DND-41 (cell line): ENCODE measurements around the gene REM2.

Source experiments
- ATAC-seq: fragments of 200-7000 bp; cut with Tn5 transposase; 3 replicates; pipeline ENCODE4 v1.9.1; 2021; ENCODE audit warnings: low read depth; ENCODE audit not compliant: insufficient read depth
- DNase-seq: peaks from one replicate; pipeline ENCODE4 v3.0.0-alpha.2; 2020
- H2AFZ ChIP-seq: 2 replicates; pipeline ENCODE4 v1.6.0; 2012; ENCODE audit warnings: low read depth, low read length
- H3K27ac ChIP-seq: 2 replicates; pipeline ENCODE4 v1.5.1; 2012; ENCODE audit warnings: low read length, inconsistent platforms
- H3K27me3 ChIP-seq: fragments of 200-600 bp; sonication (generic); 2 replicates; pipeline ENCODE4 v1.6.0; 2012; ENCODE audit warnings: low read length, mild to moderate bottlenecking, inconsistent platforms; ENCODE audit not compliant: insufficient read depth, poor library complexity
- H3K36me3 ChIP-seq: 2 replicates; pipeline ENCODE4 v1.5.1; 2012; ENCODE audit warnings: low read length, inconsistent platforms; ENCODE audit not compliant: insufficient read depth
- H3K4me1 ChIP-seq: 2 replicates; pipeline ENCODE4 v1.5.1; 2012; ENCODE audit warnings: mild to moderate bottlenecking, low read length; ENCODE audit not compliant: insufficient read depth
- H3K4me2 ChIP-seq: 2 replicates; pipeline ENCODE4 v1.6.0; 2012; ENCODE audit warnings: mild to moderate bottlenecking, moderate library complexity, low read length, inconsistent platforms; ENCODE audit not compliant: insufficient read depth
- H3K4me3 ChIP-seq, 2 experiments: fragments of 200-600 bp in 1 of 2; shearing (Covaris generic) in 1 of 2; 2 replicates each; pipeline ENCODE4 v1.5.1; 2012 to 2016; ENCODE audit warnings: inconsistent platforms in 2 of 2, low read length in 2 of 2, mild to moderate bottlenecking in 2 of 2, low read depth in 1 of 2, moderate library complexity in 1 of 2
- H3K79me2 ChIP-seq: 2 replicates; pipeline ENCODE4 v1.6.0; 2012; ENCODE audit warnings: low read length, inconsistent platforms; ENCODE audit not compliant: insufficient read depth
- H3K9ac ChIP-seq: 2 replicates; pipeline ENCODE4 v1.6.0; 2012; ENCODE audit warnings: low read depth, mild to moderate bottlenecking, inconsistent platforms, low read length, moderate library complexity
- H3K9me3 ChIP-seq: 2 replicates; pipeline ENCODE4 v1.5.1; 2012; ENCODE audit warnings: low read length, moderate library complexity, mild to moderate bottlenecking, inconsistent platforms; ENCODE audit not compliant: insufficient read depth, severe bottlenecking
- H4K20me1 ChIP-seq: 2 replicates; pipeline ENCODE4 v1.6.0; 2012; ENCODE audit warnings: low read length; ENCODE audit not compliant: insufficient read depth
- EZH2 ChIP-seq: IDR thresholded peaks from 3 replicates; pipeline ENCODE4 v1.6.1; 2012; ENCODE audit warnings: borderline replicate concordance, low read depth, mild to moderate bottlenecking, moderate library complexity, low read length, inconsistent platforms; ENCODE audit not compliant: severe bottlenecking
- TF ChIP-seq, protein P1 (sequence below): IDR thresholded peaks from 2 replicates; pipeline ENCODE4 v1.5.1; 2012; ENCODE audit warnings: borderline replicate concordance, low read length, moderate library complexity, mild to moderate bottlenecking; ENCODE audit not compliant: poor library complexity, severe bottlenecking; ENCODE audit errors: extremely low read depth

REM2 gene

DNA sequence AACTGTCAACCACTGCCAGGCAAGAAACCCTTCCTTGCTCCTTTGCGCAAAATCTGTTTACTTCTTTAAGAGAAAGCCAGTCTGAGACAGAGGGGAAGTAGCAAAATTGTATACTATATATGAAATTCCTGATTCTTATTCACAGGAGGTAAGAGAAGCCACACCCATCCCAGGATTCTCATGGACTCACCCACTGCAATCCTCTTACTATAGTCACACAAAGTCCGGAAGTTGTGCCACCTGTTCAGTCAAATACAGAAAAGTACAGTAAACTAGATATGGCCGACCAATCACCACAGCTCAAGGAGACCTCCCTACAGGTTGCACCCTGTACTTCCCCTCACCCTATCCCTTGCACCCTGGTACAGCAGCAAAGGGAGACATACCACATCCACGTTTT lies 43.3 kb downstream of the REM2 start:
- Histone ChIP-seq H3K9me3 (no peaks in the 10 kb centered on the region), H3K4me2 (peak overlapping the region; percentile 16; the same call in 1 of the 2 replicates), H3K79me2 (peaks cover 23% of the 10 kb centered on the region), H2AFZ (no peak overlapping the region), H3K27me3 (no peaks in the 10 kb centered on the region), H3K9ac (no peak overlapping the region), H3K4me1 (peaks cover 33% of the 10 kb centered on the region), H3K4me3 (no peak overlapping the region), H4K20me1 (no peaks in the 10 kb centered on the region), H3K36me3 (peaks cover 54% of the 10 kb centered on the region), H3K27ac (no peak overlapping the region)
- no peak for ATAC-seq
- no peak for DNase-seq
- no peak for TF ChIP-seq EZH2
- TF ChIP-seq, protein P1, sequence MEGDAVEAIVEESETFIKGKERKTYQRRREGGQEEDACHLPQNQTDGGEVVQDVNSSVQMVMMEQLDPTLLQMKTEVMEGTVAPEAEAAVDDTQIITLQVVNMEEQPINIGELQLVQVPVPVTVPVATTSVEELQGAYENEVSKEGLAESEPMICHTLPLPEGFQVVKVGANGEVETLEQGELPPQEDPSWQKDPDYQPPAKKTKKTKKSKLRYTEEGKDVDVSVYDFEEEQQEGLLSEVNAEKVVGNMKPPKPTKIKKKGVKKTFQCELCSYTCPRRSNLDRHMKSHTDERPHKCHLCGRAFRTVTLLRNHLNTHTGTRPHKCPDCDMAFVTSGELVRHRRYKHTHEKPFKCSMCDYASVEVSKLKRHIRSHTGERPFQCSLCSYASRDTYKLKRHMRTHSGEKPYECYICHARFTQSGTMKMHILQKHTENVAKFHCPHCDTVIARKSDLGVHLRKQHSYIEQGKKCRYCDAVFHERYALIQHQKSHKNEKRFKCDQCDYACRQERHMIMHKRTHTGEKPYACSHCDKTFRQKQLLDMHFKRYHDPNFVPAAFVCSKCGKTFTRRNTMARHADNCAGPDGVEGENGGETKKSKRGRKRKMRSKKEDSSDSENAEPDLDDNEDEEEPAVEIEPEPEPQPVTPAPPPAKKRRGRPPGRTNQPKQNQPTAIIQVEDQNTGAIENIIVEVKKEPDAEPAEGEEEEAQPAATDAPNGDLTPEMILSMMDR: no peak

DNA sequence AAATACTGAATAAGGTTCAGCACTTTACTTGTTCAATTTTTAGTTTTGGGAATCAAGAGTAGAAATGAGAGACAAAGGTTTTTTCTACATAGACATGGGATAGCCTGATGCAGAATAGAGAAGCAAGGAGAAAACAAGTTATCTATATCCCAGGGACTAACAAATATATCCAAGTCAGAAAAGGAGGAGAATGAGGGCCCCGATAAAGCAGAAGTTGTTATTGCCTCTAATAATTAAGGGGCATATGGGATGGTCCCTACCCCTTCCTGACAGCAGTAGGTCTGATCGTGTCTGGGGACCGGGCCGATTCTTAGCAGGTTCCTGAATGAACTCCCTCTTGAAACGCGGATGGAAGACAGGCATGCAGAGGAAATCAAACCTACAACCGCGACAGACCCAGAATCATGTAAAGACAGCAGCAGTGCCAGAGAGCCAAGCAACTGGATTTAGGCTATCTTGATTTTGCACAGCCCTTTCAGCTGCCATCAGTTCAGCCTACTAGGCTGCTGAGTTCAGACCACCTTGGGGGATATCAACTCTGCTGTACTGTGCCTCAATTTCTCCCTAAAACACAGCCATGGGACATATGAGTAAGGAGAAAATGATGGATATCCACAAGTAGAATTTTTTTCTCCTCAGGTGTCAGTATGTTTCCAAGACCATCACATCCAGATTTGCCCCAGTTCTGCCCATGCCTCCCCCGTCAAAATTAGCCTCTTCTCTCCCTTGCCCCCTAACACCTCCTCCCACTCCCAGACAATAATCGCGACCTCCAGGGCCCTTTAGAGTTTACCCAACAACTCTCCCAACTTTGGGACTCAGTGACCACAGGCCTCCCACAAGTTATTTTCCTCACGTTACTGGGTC lies 45.4 kb downstream of the REM2 start:
- Histone ChIP-seq H3K79me2 (peaks cover 23% of the 10 kb centered on the region), H3K9me3 (no peaks in the 10 kb centered on the region), H4K20me1 (no peaks in the 10 kb centered on the region), H3K27ac (peak overlapping the region; percentile 83), H3K9ac (peak overlapping the region; percentile 74), H3K36me3 (peaks cover 38% of the 10 kb centered on the region), H3K4me1 (peaks cover 33% of the 10 kb centered on the region), H3K27me3 (no peaks in the 10 kb centered on the region), H3K4me3 (peak overlapping the region; percentile 64 to 80), H3K4me2 (peak overlapping the region; percentile 86), H2AFZ (peak overlapping the region; percentile 94)
- ATAC-seq: no peak
- TF ChIP-seq, protein P1: no peak
- no peak for TF ChIP-seq EZH2
- DNase-seq: peak; percentile 31

DNA sequence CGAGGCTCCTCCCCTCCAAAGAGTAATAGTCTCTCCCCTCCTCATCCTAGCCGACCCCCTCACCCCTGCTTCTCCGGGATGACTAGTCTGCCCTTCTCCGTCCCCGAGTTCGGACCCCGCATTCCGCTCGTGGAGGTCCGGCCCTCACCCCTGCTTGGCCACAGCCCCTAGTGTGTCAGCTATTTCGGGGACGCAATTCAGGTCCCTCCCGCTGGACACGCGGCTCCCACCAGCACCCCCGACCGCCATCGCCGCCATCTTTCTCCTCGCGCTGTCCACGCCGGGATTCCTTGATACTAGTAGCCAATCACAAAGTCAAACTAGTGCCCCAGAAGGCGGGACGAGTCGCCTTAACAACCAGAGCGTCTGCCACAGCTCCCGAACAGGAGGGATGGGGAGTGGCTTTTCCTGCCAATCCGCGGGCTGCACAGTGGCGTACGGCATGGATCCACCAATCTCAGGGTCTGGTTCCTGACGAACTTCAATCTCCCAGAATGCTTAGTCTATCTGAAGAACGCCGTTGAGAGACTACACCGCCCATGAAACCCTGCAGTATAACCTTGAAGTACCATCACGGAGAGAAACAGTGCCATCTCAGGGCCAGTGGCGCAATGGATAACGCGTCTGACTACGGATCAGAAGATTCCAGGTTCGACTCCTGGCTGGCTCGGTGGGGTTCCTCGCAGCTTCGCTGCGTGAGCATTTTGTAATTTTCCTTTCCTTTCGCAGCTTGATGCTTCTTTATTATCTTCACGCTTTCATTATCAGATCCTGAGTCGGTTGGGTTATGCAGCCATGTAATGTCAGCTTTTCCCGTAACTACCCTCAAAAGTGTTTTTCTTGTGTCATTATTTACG lies 46.3 kb downstream of the REM2 start, which contains the start of gene PRMT5:
PRMT5 (minus strand) TSS at position 273 of the 857 bp plus-strand sequence; CDS start at position 258, 15 bp downstream.
- TF ChIP-seq, protein P1: peak; percentile 5
- TF ChIP-seq EZH2: no peak

More for the DNA sequence above, 46.3 kb downstream of the REM2 start, which contains the start of gene PRMT5:
- Histone ChIP-seq H2AFZ (peak within 1 kb of the TSS; percentile 94), H4K20me1 (no peaks in the 10 kb centered on the region), H3K4me1 (peaks cover 33% of the 10 kb centered on the region), H3K4me3 (peak within 1 kb of the TSS; percentile 64 to 80), H3K9me3 (no peaks in the 10 kb centered on the region), H3K27ac (peak within 1 kb of the TSS; percentile 83), H3K27me3 (no peaks in the 10 kb centered on the region), H3K36me3 (peaks cover 30% of the 10 kb centered on the region), H3K79me2 (peaks cover 23% of the 10 kb centered on the region), H3K9ac (peak within 1 kb of the TSS; percentile 74), H3K4me2 (peak within 1 kb of the TSS; percentile 86)
- ATAC-seq (peak; percentile 97), DNase-seq (peak; percentile 99)
